Stimulated activated CD4-positive, alpha-beta T cell treated with anti-CD3 and anti-CD28 coated beads, Interleukin-12 subunit alpha, Interleukin-12 subunit beta, amount 100 ng/mL, for 24 hours (primary cell): ENCODE results near the gene KHNYN.
A peak's percentile ranks its signal among the peaks of the same experiment; 100 is the strongest.
"Not testable (repeated sequence)": the region's sequence is repeated elsewhere in the genome, so short reads cannot be mapped to it uniquely, and the experiment has no call there.

Source experiments
- DNase-seq, 2 experiments: peaks; one replicate each; pipeline ENCODE4 v3.0.0-alpha.2; 2020; ENCODE audit warnings: low read depth in 2 of 2

KHNYN gene

GRCh38 chr14:24473211-24473610 is 43.5 kb downstream of the KHNYN start:
- no peak for DNase-seq

GRCh38 chr14:24475261-24475660 is 45.5 kb downstream of the KHNYN start:
- no peak for DNase-seq

GRCh38 chr14:24479999-24480398 is 50.2 kb downstream of the KHNYN start:
- DNase-seq: not testable (repeated sequence)

- DNase-seq: peak; percentile 21 to 55
Observed at GRCh38 chr14:24481622-24482324, 52.0 kb downstream of the KHNYN start.

- DNase-seq: not testable (repeated sequence)
Observed at GRCh38 chr14:24482699-24483303, 53.0 kb downstream of the KHNYN start.

- no peak for DNase-seq
Observed at GRCh38 chr14:24483604-24484252, 54.0 kb downstream of the KHNYN start.
